Activated CD4-positive, alpha-beta memory T cell treated with anti-CD3 and anti-CD28 coated beads, Interleukin-2, amount 10 ng/mL, durations not matched to agents 7 days and 5 days (primary cell): ENCODE measurements around the gene ST6GALNAC2. TPM values are rescaled to one million over a fixed set of nuclear protein-coding genes. Genes with fewer than 3 reads are reported as not detected.
"Not testable (repeated sequence)": the region's sequence is repeated elsewhere in the genome, so short reads cannot be mapped to it uniquely, and the experiment has no call there.

Experiments
- CTCF ChIA-PET: fragments of 350-600 bp; sonication (Branson Sonifier 250); formaldehyde crosslinking; loops from one replicate; lab custom pipeline; 2021; ENCODE audit warnings: antibody characterized with exemption, inconsistent platforms; lab: Charles Lee
- POLR2A ChIA-PET: fragments of 350-600 bp; sonication (Branson Sonifier 250); formaldehyde crosslinking; loops from one replicate; lab custom pipeline; 2021; ENCODE audit warnings: antibody characterized with exemption; lab: Charles Lee
- DNase-seq: peaks from one replicate; pipeline ENCODE4 v3.0.0-alpha.2; 2020
- H3K27ac Mint-ChIP-seq: one replicate; pipeline ENCODE4 v1.8.0; 2021; ENCODE audit warnings: mild to moderate bottlenecking, mixed read lengths
- H3K27me3 Mint-ChIP-seq: one replicate; pipeline ENCODE4 v1.8.0; 2021; ENCODE audit warnings: mixed read lengths
- H3K36me3 Mint-ChIP-seq: one replicate; pipeline ENCODE4 v1.8.0; 2021; ENCODE audit warnings: low read depth, mixed read lengths
- H3K4me1 Mint-ChIP-seq: one replicate; pipeline ENCODE4 v1.8.0; 2021; ENCODE audit warnings: mixed read lengths
- H3K4me3 Mint-ChIP-seq: one replicate; pipeline ENCODE4 v1.8.0; 2021; ENCODE audit warnings: mild to moderate bottlenecking, mixed read lengths
- H3K9me3 Mint-ChIP-seq: one replicate; pipeline ENCODE4 v1.8.0; 2021; ENCODE audit warnings: mixed read lengths
- total RNA-seq, 2 experiments: library from RNA; stranded (reverse); gene quantifications; one replicate each; pipeline ENCODE4 v1.2.3, GENCODE V29; 2021

Gene ST6GALNAC2
- total RNA-seq, 2 experiments from 2014 or later, result 0.25 to 0.65 TPM

DNA sequence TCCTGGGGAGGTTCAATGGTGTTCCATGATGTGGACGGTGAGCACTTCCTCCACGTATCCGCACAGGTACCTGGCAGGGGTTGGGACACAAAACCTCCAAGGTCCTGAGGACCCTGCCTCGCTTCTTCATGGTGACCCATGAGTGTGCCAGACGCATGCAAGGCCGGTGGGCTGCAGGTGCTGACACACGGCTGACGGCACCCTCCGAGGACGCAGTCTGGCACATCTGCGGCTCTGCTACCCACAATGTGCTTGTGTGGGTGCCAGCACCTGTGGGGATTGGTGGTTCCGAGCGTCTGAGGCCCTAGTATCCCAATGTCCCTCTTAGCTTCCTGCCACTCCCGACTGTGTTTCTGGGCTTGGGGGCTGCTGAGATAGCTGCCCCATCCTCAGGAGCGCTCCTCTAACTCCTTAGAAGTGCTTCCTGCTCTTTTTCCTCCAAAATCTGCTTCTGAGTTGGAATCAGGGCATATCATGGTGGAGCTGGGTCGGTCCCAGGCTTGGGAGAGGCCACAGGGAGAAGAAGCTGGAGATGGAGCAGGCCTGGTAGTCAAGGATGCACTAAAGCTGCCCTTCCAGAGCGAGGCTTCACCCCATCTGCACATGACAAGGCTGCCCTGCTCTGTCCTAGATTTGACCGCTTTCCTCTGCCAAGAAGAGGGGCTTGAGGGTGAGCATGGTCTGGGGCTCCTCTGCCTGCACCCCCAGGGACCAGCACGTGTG lies 49.7 kb downstream of the ST6GALNAC2 start:
- ChIA-PET CTCF (interaction anchor here (0.8 to 1.8 kb wide), 2 partner anchors 11 to 13 kb away, joined by 3 to 8 read pairs; no protein-coding TSS in a partner anchor), POLR2A (interaction anchor here (0.6 to 1.1 kb wide), 3 partner anchors 10 to 49 kb away, joined by 3 to 4 read pairs (median 3); no protein-coding TSS in a partner anchor)
- no peak overlapping the region for H3K4me3 Mint-ChIP-seq
- peaks cover 3% of the 10 kb centered on the region for H3K4me1 Mint-ChIP-seq
- H3K36me3 Mint-ChIP-seq, result no peaks in the 10 kb centered on the region
- no peaks in the 10 kb centered on the region for H3K9me3 Mint-ChIP-seq
- H3K27ac Mint-ChIP-seq, result no peak overlapping the region
- no peak for DNase-seq
- H3K27me3 Mint-ChIP-seq, result peaks cover 39% of the 10 kb centered on the region

DNA sequence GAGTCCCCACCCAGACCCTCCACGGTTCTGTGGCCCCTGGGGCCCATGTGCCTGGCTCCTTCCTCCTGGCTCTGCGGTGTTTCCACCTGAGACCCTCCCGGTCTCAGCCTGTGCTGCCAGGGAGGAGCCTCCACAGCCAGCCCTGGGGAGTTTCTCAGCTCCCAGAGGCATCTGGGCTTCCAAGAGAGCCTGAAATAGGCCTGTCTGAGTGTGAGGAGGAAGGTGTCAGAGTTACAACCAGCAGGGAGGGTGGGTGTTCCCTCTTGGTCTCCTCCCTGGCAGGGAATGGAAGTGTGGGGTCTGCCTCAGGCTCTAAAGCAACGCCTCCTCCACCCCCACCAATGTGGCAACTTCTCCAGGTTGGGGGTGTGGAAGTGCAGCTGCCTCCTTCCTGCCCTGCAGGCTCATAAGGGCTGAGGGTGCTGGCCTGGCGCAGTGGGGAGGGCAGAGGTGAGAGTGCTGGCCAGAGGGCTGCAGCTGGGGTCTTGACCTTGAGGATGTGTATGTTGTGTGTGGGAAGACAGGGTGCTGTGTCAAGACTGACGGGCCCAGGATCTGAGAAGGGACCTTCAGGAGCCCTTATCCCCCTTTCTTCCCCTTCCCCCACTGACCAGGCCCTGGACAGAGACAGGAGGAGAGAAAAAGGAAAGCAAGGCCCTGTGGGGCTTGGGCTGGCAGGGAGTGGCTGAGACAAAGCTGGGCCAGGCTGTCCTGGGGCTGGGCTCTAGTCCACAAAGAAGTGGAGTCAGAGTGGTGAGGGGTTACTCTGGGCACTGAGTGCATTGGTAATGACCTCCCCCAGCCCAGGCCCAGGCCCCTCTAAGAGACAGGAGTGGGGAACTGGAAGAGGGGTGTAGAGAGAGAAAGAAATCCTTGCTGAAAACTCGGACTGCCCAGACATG lies 50.6 kb downstream of the ST6GALNAC2 start:
- ChIA-PET CTCF (interaction anchor here (0.8 to 1.8 kb wide), 2 partner anchors 11 to 12 kb away, joined by 3 to 8 read pairs; no protein-coding TSS in a partner anchor), POLR2A (interaction anchor here (1.1 kb wide), 1 partner anchor 11 kb away, joined by 4 read pairs; no protein-coding TSS in a partner anchor)
- Mint-ChIP-seq H3K36me3 (no peaks in the 10 kb centered on the region), H3K9me3 (no peaks in the 10 kb centered on the region), H3K4me1 (peaks cover 3% of the 10 kb centered on the region), H3K4me3 (no peak overlapping the region), H3K27ac (no peak overlapping the region), H3K27me3 (peaks cover 39% of the 10 kb centered on the region)
- DNase-seq, result no peak

DNA sequence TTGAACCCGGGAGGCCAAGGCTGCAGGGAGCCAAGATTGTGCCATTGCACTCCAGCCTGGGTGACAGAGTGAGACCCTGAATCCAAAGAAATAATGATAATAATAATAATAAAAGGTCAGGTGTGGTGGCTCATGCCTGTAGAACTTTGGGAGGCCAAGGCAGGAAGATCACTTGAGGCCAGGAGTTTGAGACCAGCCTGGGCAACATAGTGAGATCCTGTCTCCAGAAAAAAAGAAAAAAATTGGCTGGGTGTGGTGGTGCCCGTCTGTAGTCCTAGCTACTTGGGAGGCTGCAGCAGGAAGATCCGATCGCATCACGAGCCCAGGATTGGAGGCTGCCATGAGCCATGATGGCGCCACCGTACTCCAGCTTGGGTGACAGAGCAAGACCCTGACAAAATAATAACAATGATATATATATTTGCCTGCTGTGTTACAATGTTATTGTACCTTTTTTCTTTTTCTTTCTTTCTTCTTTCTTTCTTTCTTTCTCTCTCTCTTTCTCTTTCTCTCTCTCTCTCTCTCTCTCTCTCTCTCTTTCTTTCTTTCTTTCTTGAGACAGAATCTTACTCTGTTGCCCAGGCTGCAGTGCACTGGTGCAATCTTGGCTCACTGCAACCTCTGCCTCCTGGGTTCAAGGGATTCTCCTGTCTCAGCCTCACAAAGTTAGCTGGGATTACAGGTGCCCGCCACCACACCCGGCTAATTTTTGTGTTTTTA lies 51.9 kb downstream of the ST6GALNAC2 start:
- H3K27me3 Mint-ChIP-seq, result peaks cover 28% of the 10 kb centered on the region
- H3K4me3 Mint-ChIP-seq, DNase-seq, H3K36me3 Mint-ChIP-seq, H3K27ac Mint-ChIP-seq, H3K4me1 Mint-ChIP-seq, POLR2A ChIA-PET, H3K9me3 Mint-ChIP-seq: not testable (repeated sequence)
- CTCF ChIA-PET, result interaction anchor here (0.8 kb wide), 1 partner anchor 10 kb away, joined by 3 read pairs; no protein-coding TSS in a partner anchor

DNA sequence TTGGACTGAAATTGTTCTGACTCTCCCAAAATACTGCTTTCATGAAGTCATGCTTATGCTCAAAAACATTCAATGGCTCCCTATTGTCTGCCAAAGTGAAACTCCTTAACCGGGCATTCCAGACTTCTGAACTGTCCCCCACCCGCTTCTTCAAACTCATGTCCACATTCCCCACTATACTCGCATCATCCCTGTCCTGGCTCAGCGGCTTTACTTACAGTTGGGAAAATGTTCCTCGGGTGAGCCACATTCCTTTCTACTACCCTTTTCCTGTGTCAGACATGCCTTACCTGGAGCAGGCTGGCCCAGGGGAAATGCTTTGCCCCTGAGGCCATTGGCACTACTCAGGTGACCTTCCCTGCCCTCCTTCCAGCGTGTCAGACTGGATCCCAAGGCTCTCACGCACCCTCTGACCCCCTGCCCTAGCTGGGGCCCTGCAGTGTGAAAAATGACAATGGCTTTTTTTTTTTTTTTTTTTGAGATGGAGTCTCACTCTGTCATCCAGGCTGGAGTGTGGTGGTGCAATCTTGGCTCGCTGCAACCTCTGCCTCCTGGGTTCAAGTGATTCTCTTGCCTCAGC lies 53.5 kb downstream of the ST6GALNAC2 start:
- Mint-ChIP-seq H3K36me3 (no peaks in the 10 kb centered on the region), H3K4me3 (no peak overlapping the region), H3K4me1 (peaks cover 7% of the 10 kb centered on the region), H3K27me3 (peaks cover 26% of the 10 kb centered on the region), H3K27ac (no peak overlapping the region), H3K9me3 (no peaks in the 10 kb centered on the region)
- DNase-seq, result no peak
- ChIA-PET POLR2A (no interaction called here), CTCF (interaction anchor here (0.6 to 1.4 kb wide), 3 partner anchors 15 to 875 kb away, joined by 3 to 4 read pairs (median 4); no protein-coding TSS in a partner anchor)

DNA sequence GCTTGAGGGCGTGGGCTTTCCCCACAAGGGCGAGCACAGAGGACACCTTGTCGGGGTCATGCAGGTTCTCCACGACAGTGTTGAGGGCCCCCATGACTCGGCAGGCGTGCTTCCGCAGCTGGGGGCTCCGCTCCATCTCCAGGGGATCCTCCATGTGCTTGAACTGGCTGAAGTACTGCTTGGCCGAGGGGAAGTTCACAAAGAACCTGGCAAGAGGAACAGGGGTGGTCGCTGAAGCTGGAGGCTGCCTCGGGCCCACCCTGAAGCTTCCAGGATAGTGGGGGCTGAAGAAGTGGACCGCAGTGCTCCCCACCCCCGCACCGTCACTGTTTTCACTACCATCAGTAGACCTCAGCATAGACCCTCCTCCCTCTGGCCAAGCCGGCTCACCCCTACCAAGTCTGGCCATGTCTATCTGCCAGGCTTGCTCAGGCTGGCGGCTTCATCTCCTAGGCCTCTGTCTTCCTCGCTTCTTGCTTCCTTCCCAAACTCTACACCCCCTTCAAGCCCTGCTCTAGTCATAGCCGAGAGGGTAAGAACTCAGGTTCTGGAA lies 54.1 kb downstream of the ST6GALNAC2 start:
- no peak overlapping the region for H3K27ac Mint-ChIP-seq
- H3K4me3 Mint-ChIP-seq, result no peak overlapping the region
- POLR2A ChIA-PET, result no interaction called here
- peaks cover 8% of the 10 kb centered on the region for H3K4me1 Mint-ChIP-seq
- CTCF ChIA-PET, result no interaction called here
- DNase-seq, result no peak
- H3K9me3 Mint-ChIP-seq, result no peaks in the 10 kb centered on the region
- H3K27me3 Mint-ChIP-seq, result peaks cover 22% of the 10 kb centered on the region
- no peaks in the 10 kb centered on the region for H3K36me3 Mint-ChIP-seq

DNA sequence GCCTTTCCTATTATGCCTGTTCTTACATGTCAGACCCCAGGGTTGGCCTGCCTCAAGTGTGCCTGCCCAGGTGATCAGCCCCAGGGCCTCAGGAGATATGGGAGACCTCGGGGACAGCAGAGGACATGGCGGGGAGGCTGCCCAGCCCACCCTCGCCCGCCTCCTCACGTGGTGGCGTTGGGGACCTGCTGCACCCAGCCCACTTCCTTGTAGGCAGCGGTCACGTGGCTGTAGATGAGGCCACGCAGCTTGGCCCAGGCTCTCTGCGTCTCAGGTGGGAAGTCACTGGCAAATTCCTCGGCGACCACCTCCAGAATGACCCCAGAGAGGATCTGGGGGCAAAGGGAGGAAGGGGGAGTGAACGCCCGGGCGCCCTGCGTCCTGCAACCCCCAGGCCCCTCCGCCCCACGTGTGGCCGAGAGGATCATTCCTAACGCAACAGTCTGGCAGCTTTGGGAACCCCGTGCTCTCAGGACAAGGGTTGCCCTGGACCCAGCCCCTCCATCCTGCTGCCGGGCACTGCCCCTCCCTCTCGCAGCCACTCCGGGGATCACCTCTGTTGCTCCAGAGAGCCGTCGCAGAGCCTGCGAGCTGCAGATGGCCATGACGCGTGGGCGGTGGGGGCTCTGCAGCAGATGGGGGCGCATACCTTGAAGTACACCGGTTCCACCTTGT lies 54.7 kb downstream of the ST6GALNAC2 start:
- ChIA-PET CTCF (no interaction called here), POLR2A (interaction anchor here (1.2 kb wide), 1 partner anchor 27 kb away, joined by 4 read pairs; no protein-coding TSS in a partner anchor)
- Mint-ChIP-seq H3K4me1 (peaks cover 8% of the 10 kb centered on the region), H3K4me3 (no peak overlapping the region), H3K9me3 (no peaks in the 10 kb centered on the region), H3K27ac (no peak overlapping the region), H3K27me3 (peaks cover 16% of the 10 kb centered on the region), H3K36me3 (no peaks in the 10 kb centered on the region)
- DNase-seq, result no peak

DNA sequence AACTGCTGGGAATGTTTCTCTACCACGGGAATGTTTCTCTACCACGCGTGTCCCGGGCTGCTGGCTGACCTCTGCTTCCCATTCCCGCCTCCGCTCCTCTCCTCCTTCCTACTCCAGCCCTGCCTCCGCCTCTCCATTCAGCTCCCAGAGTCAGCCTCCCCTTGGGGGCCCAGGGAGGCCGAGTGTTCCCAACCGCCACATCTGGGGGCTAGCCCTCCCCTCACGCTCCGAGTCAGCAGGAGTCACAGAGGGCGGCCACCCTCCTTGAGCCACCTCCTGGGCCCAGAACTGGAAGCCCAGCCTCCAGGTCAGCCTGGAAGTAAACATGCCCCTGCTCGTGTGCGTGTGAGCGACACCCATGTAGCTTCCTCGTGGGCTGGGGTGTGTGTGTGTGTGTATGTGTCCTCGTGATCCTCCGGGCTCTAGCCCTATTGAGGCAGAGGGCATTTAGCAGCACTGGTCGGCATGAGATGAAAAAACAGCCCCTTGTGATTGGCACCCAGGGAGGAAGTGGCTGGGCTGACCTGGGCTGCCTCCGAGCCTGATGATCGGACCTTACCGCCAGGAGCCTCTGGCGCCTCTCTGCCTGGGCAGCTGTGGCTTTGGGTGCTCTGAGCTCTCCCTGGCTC lies 55.5 kb downstream of the ST6GALNAC2 start:
- Mint-ChIP-seq H3K36me3 (no peaks in the 10 kb centered on the region), H3K27ac (no peak overlapping the region), H3K9me3 (no peaks in the 10 kb centered on the region), H3K4me1 (peaks cover 8% of the 10 kb centered on the region), H3K4me3 (no peak overlapping the region), H3K27me3 (peaks cover 8% of the 10 kb centered on the region)
- DNase-seq, result no peak
- POLR2A ChIA-PET, result interaction anchor here (1.2 kb wide), 1 partner anchor 28 kb away, joined by 4 read pairs; no protein-coding TSS in a partner anchor
- CTCF ChIA-PET, result no interaction called here

DNA sequence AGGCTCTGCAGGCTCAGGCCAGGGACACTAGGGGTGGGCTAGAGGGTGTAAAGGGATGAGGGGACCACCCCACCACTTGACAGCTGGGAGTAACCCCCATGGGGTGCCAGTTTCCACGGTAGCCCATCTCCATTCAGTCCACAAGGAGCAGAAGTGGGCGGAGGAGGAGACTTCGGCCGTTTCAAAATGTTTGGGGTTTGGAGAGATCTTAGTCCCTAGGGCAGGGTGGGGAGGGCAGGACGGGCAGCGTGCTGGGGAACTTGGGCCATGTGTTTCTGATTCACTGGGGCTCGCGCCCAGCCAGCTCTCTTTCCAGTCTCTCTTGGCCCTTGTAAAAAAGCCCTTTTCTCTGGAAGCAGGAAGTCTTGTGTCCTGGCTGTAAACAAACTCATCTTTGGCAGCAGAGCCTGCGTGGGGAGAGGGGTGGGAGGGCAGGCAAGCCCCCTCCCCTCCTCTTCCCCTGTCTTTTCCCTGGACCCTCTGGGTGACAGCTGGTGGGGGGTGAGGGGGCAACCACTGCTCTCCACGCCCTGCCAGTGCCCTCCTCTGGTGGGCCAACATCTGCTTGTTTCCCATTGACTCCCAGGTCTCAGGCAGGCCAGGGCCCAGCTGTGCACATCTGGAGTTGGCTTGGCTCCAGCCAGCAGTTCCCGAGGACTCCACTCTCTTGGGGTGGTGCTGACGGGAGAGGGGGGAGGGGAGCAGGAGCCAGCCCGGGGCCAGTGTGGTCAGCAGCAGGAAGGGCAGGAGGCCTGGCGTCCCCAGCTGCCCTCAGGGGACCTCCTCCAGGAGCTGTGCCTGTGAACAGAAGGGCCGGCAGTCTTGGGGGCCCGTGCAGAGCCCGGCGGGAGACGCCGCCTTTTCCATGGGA lies 56.2 kb downstream of the ST6GALNAC2 start:
- no peaks in the 10 kb centered on the region for H3K36me3 Mint-ChIP-seq
- no peak overlapping the region for H3K27ac Mint-ChIP-seq
- H3K27me3 Mint-ChIP-seq, result peaks cover 6% of the 10 kb centered on the region
- no peak overlapping the region for H3K4me3 Mint-ChIP-seq
- peaks cover 8% of the 10 kb centered on the region for H3K4me1 Mint-ChIP-seq
- no peaks in the 10 kb centered on the region for H3K9me3 Mint-ChIP-seq
- ChIA-PET CTCF (interaction anchor here (2.5 kb wide), 1 partner anchor 152 kb away, joined by 7 read pairs; no protein-coding TSS in a partner anchor), POLR2A (interaction anchor here (1.2 kb wide), 1 partner anchor 28 kb away, joined by 4 read pairs; no protein-coding TSS in a partner anchor)
- DNase-seq, result no peak

DNA sequence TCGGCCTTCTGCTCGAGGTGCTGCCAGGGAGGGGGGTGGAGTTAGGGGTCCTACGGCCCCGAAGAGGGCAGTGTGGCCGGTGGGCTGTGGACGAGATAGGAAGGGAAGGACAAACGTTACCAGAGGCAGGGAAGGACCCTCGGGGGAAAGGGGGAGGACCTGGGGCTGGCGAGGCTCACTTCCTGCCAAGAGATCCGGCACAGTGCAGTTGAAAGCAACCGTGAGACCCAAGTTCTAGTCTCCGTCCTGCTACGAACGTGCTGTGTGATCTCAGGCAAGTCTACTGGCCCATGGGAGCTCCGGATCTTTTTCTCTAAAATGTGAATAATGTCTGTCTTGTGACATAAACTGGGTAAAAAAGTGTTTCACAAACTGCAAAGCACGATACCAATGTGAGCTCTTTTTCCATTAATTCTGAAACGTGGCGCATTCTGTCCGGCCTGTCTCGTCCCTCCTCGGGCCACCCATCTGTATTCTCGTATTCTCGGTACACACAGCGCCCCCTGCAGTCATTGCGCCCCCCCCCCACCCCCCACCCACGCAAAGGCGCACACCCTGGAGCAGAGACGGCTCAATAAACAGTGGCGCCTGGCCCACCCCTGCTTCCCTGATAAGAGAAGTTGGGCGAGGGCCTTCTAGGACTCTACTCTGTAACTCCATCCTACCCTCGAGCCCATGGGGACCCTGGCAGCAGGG lies 57.0 kb downstream of the ST6GALNAC2 start:
- H3K27ac Mint-ChIP-seq, result no peak overlapping the region
- H3K9me3 Mint-ChIP-seq, result no peaks in the 10 kb centered on the region
- peaks cover 7% of the 10 kb centered on the region for H3K27me3 Mint-ChIP-seq
- DNase-seq, result no peak
- no peaks in the 10 kb centered on the region for H3K36me3 Mint-ChIP-seq
- peaks cover 10% of the 10 kb centered on the region for H3K4me1 Mint-ChIP-seq
- POLR2A ChIA-PET, result interaction anchor here (1.0 kb wide), 1 partner anchor 17 kb away, joined by 3 read pairs; no protein-coding TSS in a partner anchor
- no peak overlapping the region for H3K4me3 Mint-ChIP-seq
- CTCF ChIA-PET, result interaction anchor here (0.9 to 2.5 kb wide), 3 partner anchors 62 to 153 kb away, joined by 3 to 9 read pairs (median 7); partner anchors contain the start of gene AANAT

DNA sequence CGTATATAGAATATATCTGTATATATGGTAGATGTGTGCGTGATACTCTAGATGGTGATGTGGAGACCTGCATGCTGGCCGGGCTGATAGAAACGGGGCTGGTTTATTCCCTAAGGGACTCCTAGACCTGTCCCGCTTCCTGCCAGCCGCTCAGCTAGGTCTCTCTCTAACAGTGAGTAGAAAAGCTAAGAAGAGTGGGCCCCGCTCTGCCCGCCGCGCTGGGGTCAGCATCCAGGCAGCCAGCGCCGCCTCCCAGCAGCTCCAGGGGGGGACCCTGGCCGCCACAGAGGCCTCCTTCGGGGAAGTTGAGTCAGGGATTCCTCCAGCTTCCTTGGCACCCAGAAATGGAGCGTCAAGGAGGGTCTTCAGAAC lies 57.5 kb downstream of the ST6GALNAC2 start:
- Mint-ChIP-seq H3K9me3 (no peaks in the 10 kb centered on the region), H3K27me3 (peaks cover 9% of the 10 kb centered on the region), H3K4me3 (no peak overlapping the region), H3K27ac (no peak overlapping the region), H3K36me3 (no peaks in the 10 kb centered on the region), H3K4me1 (peaks cover 13% of the 10 kb centered on the region)
- POLR2A ChIA-PET, result interaction anchor here (0.8 to 1.0 kb wide), 2 partner anchors 12 to 18 kb away, joined by 3 read pairs; no protein-coding TSS in a partner anchor
- DNase-seq, result no peak
- CTCF ChIA-PET, result interaction anchor here (0.9 to 2.5 kb wide), 3 partner anchors 61 to 153 kb away, joined by 3 to 9 read pairs (median 7); partner anchors contain the start of gene AANAT
